ENCODE results near the gene PRR7. TPM values are rescaled to one million over a fixed set of nuclear protein-coding genes. Genes with fewer than 3 reads are reported as not detected.

Gene PRR7
- total and polyA plus RNA-seq, 7 donors = 0.39 to 3.8 (median 1.8) TPM

- DNase-seq = peak; percentile 86 to 94
- Histone ChIP-seq H3K4me3 (no peak overlapping the region), H3K27me3 (ENCODE audit: insufficient read depth in 3 of 3, low read length in 2 of 3) (no peaks in the 10 kb centered on the region), H3K4me1 (peaks cover 26% of the 10 kb centered on the region), H3K36me3 (ENCODE audit: insufficient read depth in 1 of 2, low read depth in 1 of 2) (peaks cover 0 to 17% of the 10 kb centered on the region in 2 donors), H3K27ac (peak overlapping the region; percentile 80), H3K9me3 (no peaks in the 10 kb centered on the region)
- intact Hi-C loops (cut with DNase I) = no loop called here
- 14 to 21% (median 16%) methylated on average over 18 of the region's 18 CpGs for WGBS, 3 donors
- TF ChIP-seq, protein P1, sequence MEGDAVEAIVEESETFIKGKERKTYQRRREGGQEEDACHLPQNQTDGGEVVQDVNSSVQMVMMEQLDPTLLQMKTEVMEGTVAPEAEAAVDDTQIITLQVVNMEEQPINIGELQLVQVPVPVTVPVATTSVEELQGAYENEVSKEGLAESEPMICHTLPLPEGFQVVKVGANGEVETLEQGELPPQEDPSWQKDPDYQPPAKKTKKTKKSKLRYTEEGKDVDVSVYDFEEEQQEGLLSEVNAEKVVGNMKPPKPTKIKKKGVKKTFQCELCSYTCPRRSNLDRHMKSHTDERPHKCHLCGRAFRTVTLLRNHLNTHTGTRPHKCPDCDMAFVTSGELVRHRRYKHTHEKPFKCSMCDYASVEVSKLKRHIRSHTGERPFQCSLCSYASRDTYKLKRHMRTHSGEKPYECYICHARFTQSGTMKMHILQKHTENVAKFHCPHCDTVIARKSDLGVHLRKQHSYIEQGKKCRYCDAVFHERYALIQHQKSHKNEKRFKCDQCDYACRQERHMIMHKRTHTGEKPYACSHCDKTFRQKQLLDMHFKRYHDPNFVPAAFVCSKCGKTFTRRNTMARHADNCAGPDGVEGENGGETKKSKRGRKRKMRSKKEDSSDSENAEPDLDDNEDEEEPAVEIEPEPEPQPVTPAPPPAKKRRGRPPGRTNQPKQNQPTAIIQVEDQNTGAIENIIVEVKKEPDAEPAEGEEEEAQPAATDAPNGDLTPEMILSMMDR (IDR thresholded peaks at IDR 0.05) = no peak
- ATAC-seq = peak; percentile 56 to 84 (median 70)
Measured at GRCh38 chr5:177478711-177479646, 32.4 kb downstream of the PRR7 start.

- intact Hi-C loops (cut with DNase I) = no loop called here
- Histone ChIP-seq H3K9me3 (no peaks in the 10 kb centered on the region), H3K4me1 (peaks cover 34% of the 10 kb centered on the region), H3K27me3 (ENCODE audit: insufficient read depth in 3 of 3, low read length in 2 of 3) (no peaks in the 10 kb centered on the region), H3K27ac (peak overlapping the region; percentile 80), H3K4me3 (no peak overlapping the region), H3K36me3 (ENCODE audit: insufficient read depth in 1 of 2, low read depth in 1 of 2) (peaks cover 0 to 19% of the 10 kb centered on the region in 2 donors)
- ATAC-seq = peak; percentile 17 to 24 (median 20)
- TF ChIP-seq, protein P1 (IDR thresholded peaks at IDR 0.05) = no peak
- WGBS, 3 donors = 14 to 55% (median 15%) methylated on average over 14 of the region's 14 CpGs
- DNase-seq = no peak
Measured at GRCh38 chr5:177479774-177480173, 33.2 kb downstream of the PRR7 start.

GRCh38 chr5:177482359-177482795 lies 35.8 kb downstream of the PRR7 start:
- H3K9me3 ChIP-seq = no peaks in the 10 kb centered on the region
- DNase-seq (no peak), ATAC-seq (no peak)
- intact Hi-C loops (cut with DNase I) = no loop called here
- TF ChIP-seq, protein P1 (IDR thresholded peaks at IDR 0.05) = no peak
- no peaks in the 10 kb centered on the region for H3K27me3 ChIP-seq (ENCODE audit: insufficient read depth in 3 of 3, low read length in 2 of 3)
- no peak overlapping the region for H3K27ac ChIP-seq
- no peak overlapping the region for H3K4me3 ChIP-seq
- H3K36me3 ChIP-seq (ENCODE audit: insufficient read depth in 1 of 2, low read depth in 1 of 2) = peaks cover 0 to 42% of the 10 kb centered on the region in 2 donors
- WGBS, 3 donors = 88 to 96% (median 89%) methylated on average over 10 of the region's 10 CpGs
- H3K4me1 ChIP-seq = peaks cover 45% of the 10 kb centered on the region

DNA sequence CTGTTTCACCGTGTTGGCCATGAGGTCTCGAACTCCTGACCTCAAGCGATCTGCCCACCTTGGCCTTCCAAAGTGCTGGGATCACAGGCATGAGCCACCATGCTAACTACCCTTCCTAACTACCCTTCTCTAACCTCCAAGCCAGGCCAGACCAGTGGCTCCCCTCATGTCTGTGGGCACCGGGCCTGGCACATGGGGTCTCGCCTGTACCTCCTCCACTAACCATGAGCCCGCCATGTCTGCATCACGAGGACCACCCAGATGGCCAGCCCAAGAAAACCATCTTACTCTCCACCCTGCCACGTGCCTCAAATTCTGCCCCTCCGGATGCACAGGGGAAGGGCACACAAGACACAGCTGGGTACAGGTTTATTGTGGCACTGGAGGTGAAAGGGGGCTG lies 36.4 kb downstream of the PRR7 start:
- no peak overlapping the region for H3K4me3 ChIP-seq
- TF ChIP-seq, protein P1 (IDR thresholded peaks at IDR 0.05) = no peak
- peak overlapping the region; percentile 16 for H3K27ac ChIP-seq

More for the DNA sequence above, 36.4 kb downstream of the PRR7 start:
- DNase-seq (no peak), ATAC-seq (no peak)
- H3K4me1 ChIP-seq = peaks cover 45% of the 10 kb centered on the region
- H3K9me3 ChIP-seq = no peaks in the 10 kb centered on the region
- no peaks in the 10 kb centered on the region for H3K27me3 ChIP-seq (ENCODE audit: insufficient read depth in 3 of 3, low read length in 2 of 3)
- H3K36me3 ChIP-seq (ENCODE audit: insufficient read depth in 1 of 2, low read depth in 1 of 2) = peaks cover 0 to 49% of the 10 kb centered on the region in 2 donors
- 93 to 98% (median 96%) methylated on average over 9 of the region's 9 CpGs for WGBS, 3 donors
- intact Hi-C loops (cut with DNase I) = no loop called here

All from psoas muscle (tissue), 8 donors.